Right lobe of liver (tissue), 6 donors: ENCODE data around the gene IL15RA. TPM values are rescaled to one million over a fixed set of nuclear protein-coding genes. Genes with fewer than 3 reads are reported as not detected.

Source experiments
- ATAC-seq, 4 donors: fragments of 200-7000 bp; cut with Tn5 transposase; one replicate each; pipeline ENCODE4 v1.9.1; 2020; ENCODE audit warnings: mild to moderate bottlenecking in 4 of 4, moderate library complexity in 4 of 4
- DNase-seq, 3 donors: peaks; one replicate each; pipeline ENCODE4 v3.0.0-alpha.2; 2020
- H3K27ac ChIP-seq, 3 donors: fragments of 200-600 bp; one replicate each; pipeline ENCODE4 v1.8.0; 2022
- H3K27me3 ChIP-seq, 2 donors: fragments of 200-600 bp; one replicate each; pipeline ENCODE4 v1.8.0; 2022
- H3K36me3 ChIP-seq, 4 donors: fragments of 200-600 bp; sonication (generic) in 1 of 4; one replicate each; pipeline versions ENCODE4 v1.5.1 to v1.8.0; 2017 to 2022; ENCODE audit warnings: control low read depth in 1 of 4
- H3K4me1 ChIP-seq, 4 donors: fragments of 200-600 bp; sonication (generic) in 1 of 4; one replicate each; pipeline versions ENCODE4 v1.5.1 to v1.8.0; 2017 to 2022; ENCODE audit warnings: control low read depth in 1 of 4
- H3K4me3 ChIP-seq, 3 donors: fragments of 200-600 bp; one replicate each; pipeline ENCODE4 v1.8.0; 2022
- H3K9me3 ChIP-seq, 4 donors: fragments of 200-600 bp; sonication (generic) in 1 of 4; one replicate each; pipeline versions ENCODE4 v1.5.1 to v1.8.0; 2017 to 2022; ENCODE audit warnings: control low read depth in 1 of 4
- CTCF ChIP-seq, 4 donors: fragments of 200-600 bp in 3 of 4; fragments of 450-650 bp in 1 of 4; IDR thresholded peaks; one replicate each; pipeline versions ENCODE4 v1.5.1 to v1.8.0; 2016 to 2022; ENCODE audit warnings: antibody characterized with exemption in 4 of 4, mild to moderate bottlenecking in 2 of 4
- POLR2A ChIP-seq: fragments of 450-650 bp; IDR thresholded peaks from one replicate; pipeline ENCODE4 v1.6.1; 2017; ENCODE audit warnings: antibody characterized with exemption, mild to moderate bottlenecking
- WGBS: methylation state at CpG from one replicate; pipeline ENCODE4 v1.1.6; 2018; ENCODE audit warnings: low coverage, low lambda C conversion rate; ENCODE audit not compliant: insufficient coverage; ENCODE audit errors: missing lambda C conversion rate; 5-methylcytosine and 5-hydroxymethylcytosine counted together
- intact Hi-C, 2 donors: fragments of 100-400 bp; cut with DNase I; formaldehyde crosslinking; loops; one replicate each; pipeline versions ENCODE4 v1.11.2 to v1.14.1; 2022
- long read RNA-seq: library from polyadenylated mRNA; unstranded; transcript quantifications from one replicate; pipeline ENCODE4 v2.0.0, GENCODE V29; 2019
- total RNA-seq, 6 experiments: library from RNA; depleted of rRNA in 2 of 6; stranded (reverse); fragments of >200 nt in 2 of 6; fragmentation: NEBNext Ultra II Directional in 3 of 6; extraction: Animal tissue kit (Norgen Biotek cat#: 25700) in 3 of 6; gene quantifications; one replicate each; pipeline versions ENCODE4 v1.1.0 to v1.2.4, GENCODE V29; 2016 to 2023
- donor health status: DM: no; HTN: yes; CAD: no.
- donor health status: DM: no; HTN: no; CAD: no.
- donor health status: DM: no; HTN: no; CAD: no.
- donor health status: DM: no; HTN: yes; CAD: no.
- donor health status: DM: no; HTN: yes; CAD: no.

IL15RA gene
- 10 to 100 TPM in 4 of 6 experiments, 1 to 10 TPM in 2; 6.2 to 42.7 (median 13.3) TPM for total RNA-seq
- long read RNA-seq, partial matches to known transcripts = 0 of 4 reads
- long read RNA-seq, other reads (novel, unspliced or antisense) = 3 of 4 reads

GRCh38 chr10:5977471-5978229 is at the start of gene IL15RA:
TSS of gene IL15RA (minus strand) at chr10:5977543. CDS start at chr10:5977492, 51 bp downstream.
- intact Hi-C loops = no loop called here
- TF ChIP-seq CTCF (IDR thresholded peaks at IDR 0.05) (peak; percentile 24 to 43 (median 32)), POLR2A (peak; percentile 73)
- Histone ChIP-seq H3K4me1 (peaks cover 0 to 19% (median 5%) of the 10 kb centered on the region in 4 donors), H3K27ac (peak within 1 kb of the TSS; percentile 93 to 98 (median 98)), H3K4me3 (peak within 1 kb of the TSS; percentile 72 to 99 (median 83)), H3K36me3 (no peaks in the 10 kb centered on the region), H3K9me3 (no peaks in the 10 kb centered on the region), H3K27me3 (no peaks in the 10 kb centered on the region)
- peak; percentile 88 to 94 (median 90) for DNase-seq
- WGBS = 0% methylated on average over 2 of the region's 80 CpGs
- peak; percentile 85 to 91 (median 88) for ATAC-seq

- Histone ChIP-seq H3K36me3 (no peaks in the 10 kb centered on the region), H3K4me3 (no peak overlapping the region), H3K4me1 (no peaks in the 10 kb centered on the region), H3K9me3 (no peaks in the 10 kb centered on the region), H3K27ac (no peak overlapping the region), H3K27me3 (no peaks in the 10 kb centered on the region)
- intact Hi-C loops = no loop called here
- no peak for DNase-seq
- 88% methylated on average over 4 of the region's 6 CpGs for WGBS
- TF ChIP-seq POLR2A = no peak
- ATAC-seq = no peak
Observed at GRCh38 chr10:6025683-6026255, 48.4 kb upstream of the IL15RA start.

GRCh38 chr10:6024334-6024682 is 47.0 kb upstream of the IL15RA start:
- no peaks in the 10 kb centered on the region for H3K36me3 ChIP-seq
- intact Hi-C loops = no loop called here
- TF ChIP-seq CTCF (IDR thresholded peaks at IDR 0.05) = no peak
- no peak for TF ChIP-seq POLR2A
- DNase-seq (no peak), ATAC-seq (no peak)
- 82% methylated on average over 10 of the region's 10 CpGs for WGBS
- H3K4me3 ChIP-seq = no peak overlapping the region
- no peaks in the 10 kb centered on the region for H3K4me1 ChIP-seq
- H3K27me3 ChIP-seq = no peaks in the 10 kb centered on the region
- H3K9me3 ChIP-seq = no peaks in the 10 kb centered on the region
- no peak overlapping the region for H3K27ac ChIP-seq

- H3K4me1 ChIP-seq = no peaks in the 10 kb centered on the region
- WGBS = 81% methylated on average over 6 of the region's 12 CpGs
- ATAC-seq (no peak), DNase-seq (no peak)
- no peaks in the 10 kb centered on the region for H3K27me3 ChIP-seq
- no peaks in the 10 kb centered on the region for H3K36me3 ChIP-seq
- H3K9me3 ChIP-seq = no peaks in the 10 kb centered on the region
- no peak overlapping the region for H3K27ac ChIP-seq
- no peak overlapping the region for H3K4me3 ChIP-seq
- intact Hi-C loops = no loop called here
- TF ChIP-seq CTCF (IDR thresholded peaks at IDR 0.05) (no peak), POLR2A (no peak)
Observed at GRCh38 chr10:6023661-6024333, 46.5 kb upstream of the IL15RA start.

GRCh38 chr10:6022660-6023059 is 45.3 kb upstream of the IL15RA start:
- TF ChIP-seq POLR2A = no peak
- ATAC-seq = no peak
- Histone ChIP-seq H3K4me1 (no peaks in the 10 kb centered on the region), H3K27me3 (no peaks in the 10 kb centered on the region), H3K9me3 (no peaks in the 10 kb centered on the region), H3K36me3 (no peaks in the 10 kb centered on the region), H3K27ac (no peak overlapping the region), H3K4me3 (no peak overlapping the region)
- 53% methylated on average over 3 of the region's 3 CpGs for WGBS
- no peak for DNase-seq
- intact Hi-C loops = no loop called here
